Dermis microvascular lymphatic vessel endothelial cell (primary cell): ENCODE results near the gene RUVBL2. TPM values are rescaled to one million over a fixed set of nuclear protein-coding genes. Genes with fewer than 3 reads are reported as not detected.
"Not testable (repeated sequence)": the region's sequence is repeated elsewhere in the genome, so short reads cannot be mapped to it uniquely, and the experiment has no call there.

Experiments used
- DNase-seq, 2 donors: peaks; one replicate each; pipeline versions ENCODE4 v3.0.0 to v3.0.0-alpha.2; 2010; ENCODE audit warnings: low read depth in 2 of 2
- total RNA-seq: library from RNA; depleted of rRNA; stranded (reverse); fragments of >200 nt; gene quantifications from 2 replicates; pipeline ENCODE4 v1.2.1, GENCODE V29; 2014

The RUVBL2 gene
- total RNA-seq, 1 donor from 2014 or later: 197 TPM

GRCh38 chr19:49017041-49017665 lies 23.5 kb downstream of the RUVBL2 start, which contains the start of gene LHB:
Gene LHB (minus strand): TSS chr19:49017091. CDS start chr19:49017081, 10 bp downstream.
- DNase-seq: no peak

GRCh38 chr19:49017666-49018351 lies 24.1 kb downstream of the RUVBL2 start:
- peak; percentile 23 to 68 for DNase-seq

- not testable (repeated sequence) for DNase-seq
These were observed 24.9 kb downstream of the RUVBL2 start for GRCh38 chr19:49018388-49019241.

- DNase-seq: peak in 1 of 2 donors; percentile 42
These were observed 25.7 kb downstream of the RUVBL2 start for GRCh38 chr19:49019242-49019932.

- no peak for DNase-seq
These were observed 26.7 kb downstream of the RUVBL2 start for GRCh38 chr19:49020342-49020741.

GRCh38 chr19:49020931-49021895 lies 27.5 kb downstream of the RUVBL2 start:
- DNase-seq: no peak

- DNase-seq: no peak
These were observed 28.4 kb downstream of the RUVBL2 start for GRCh38 chr19:49022116-49022515.

GRCh38 chr19:49024233-49024632 lies 30.5 kb downstream of the RUVBL2 start, which contains the start of gene CGB3:
Gene CGB3 (minus strand): TSS chr19:49024333. CDS start chr19:49023971, 362 bp downstream.
- DNase-seq: not testable (repeated sequence)

- DNase-seq: not testable (repeated sequence)
These were observed 31.4 kb downstream of the RUVBL2 start for GRCh38 chr19:49025088-49025487.

GRCh38 chr19:49025599-49025998 lies 31.9 kb downstream of the RUVBL2 start:
- DNase-seq: not testable (repeated sequence)

GRCh38 chr19:49028686-49029085 lies 35.0 kb downstream of the RUVBL2 start:
- not testable (repeated sequence) for DNase-seq

- DNase-seq: not testable (repeated sequence)
These were observed 36.1 kb downstream of the RUVBL2 start for GRCh38 chr19:49029749-49030148.

- DNase-seq: not testable (repeated sequence)
These were observed 36.6 kb downstream of the RUVBL2 start for GRCh38 chr19:49030323-49030722.

- DNase-seq: peak in 1 of 2 donors; percentile 24
These were observed 38.1 kb downstream of the RUVBL2 start, which contains the start of gene CGB2 for GRCh38 chr19:49031642-49032301. Gene CGB2 (plus strand): TSS chr19:49031890. CDS start chr19:49032096, 206 bp downstream.

GRCh38 chr19:49036815-49037214 lies 43.1 kb downstream of the RUVBL2 start, which contains the start of gene CGB1:
Gene CGB1 (minus strand): TSS chr19:49036895. CDS start chr19:49036711, 184 bp downstream.
- DNase-seq: not testable (repeated sequence)

- DNase-seq: not testable (repeated sequence)
These were observed 44.4 kb downstream of the RUVBL2 start for GRCh38 chr19:49038111-49038510.

- not testable (repeated sequence) for DNase-seq
These were observed 45.0 kb downstream of the RUVBL2 start for GRCh38 chr19:49038557-49039276.

GRCh38 chr19:49039736-49040135 lies 46.0 kb downstream of the RUVBL2 start:
- DNase-seq: not testable (repeated sequence)
